Keratinocyte (primary cell): ENCODE results near the gene SCART1.

Source experiments
- EZH2 ChIP-seq: IDR thresholded peaks from one replicate; pipeline ENCODE4 v1.6.1; 2012; ENCODE audit warnings: inconsistent platforms, mild to moderate bottlenecking, low read length, moderate library complexity
- TF ChIP-seq, protein P1 (sequence below), 3 experiments: IDR thresholded peaks in 1 of 3; conservative IDR thresholded peaks in 1 of 3; optimal IDR thresholded peaks in 1 of 3; 2 replicates in 2 of 3; 3 replicates in 1 of 3; pipeline versions ENCODE3 to v1.5.1; 2011; ENCODE audit warnings: low read length in 3 of 3, mild to moderate bottlenecking in 3 of 3, moderate library complexity in 2 of 3, control low read depth in 1 of 3, inconsistent platforms in 1 of 3; ENCODE audit not compliant: insufficient read depth in 2 of 3; ENCODE audit errors: extremely low read depth in 1 of 3

GRCh38 chr10:133481657-133482056 is 27.9 kb downstream of the SCART1 start:
- no peak for TF ChIP-seq EZH2
- TF ChIP-seq, protein P1, sequence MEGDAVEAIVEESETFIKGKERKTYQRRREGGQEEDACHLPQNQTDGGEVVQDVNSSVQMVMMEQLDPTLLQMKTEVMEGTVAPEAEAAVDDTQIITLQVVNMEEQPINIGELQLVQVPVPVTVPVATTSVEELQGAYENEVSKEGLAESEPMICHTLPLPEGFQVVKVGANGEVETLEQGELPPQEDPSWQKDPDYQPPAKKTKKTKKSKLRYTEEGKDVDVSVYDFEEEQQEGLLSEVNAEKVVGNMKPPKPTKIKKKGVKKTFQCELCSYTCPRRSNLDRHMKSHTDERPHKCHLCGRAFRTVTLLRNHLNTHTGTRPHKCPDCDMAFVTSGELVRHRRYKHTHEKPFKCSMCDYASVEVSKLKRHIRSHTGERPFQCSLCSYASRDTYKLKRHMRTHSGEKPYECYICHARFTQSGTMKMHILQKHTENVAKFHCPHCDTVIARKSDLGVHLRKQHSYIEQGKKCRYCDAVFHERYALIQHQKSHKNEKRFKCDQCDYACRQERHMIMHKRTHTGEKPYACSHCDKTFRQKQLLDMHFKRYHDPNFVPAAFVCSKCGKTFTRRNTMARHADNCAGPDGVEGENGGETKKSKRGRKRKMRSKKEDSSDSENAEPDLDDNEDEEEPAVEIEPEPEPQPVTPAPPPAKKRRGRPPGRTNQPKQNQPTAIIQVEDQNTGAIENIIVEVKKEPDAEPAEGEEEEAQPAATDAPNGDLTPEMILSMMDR (optimal IDR thresholded peaks at IDR 0.05 in 1 of 3, IDR thresholded peaks at IDR 0.05 in 1 of 3, conservative IDR thresholded peaks at IDR 0.05 in 1 of 3; ENCODE audit: extremely low read depth in 1 of 3, insufficient read depth in 2 of 3, low read length in 3 of 3): no peak
